NCI-H69 (cell line): ENCODE measurements around the gene SLC1A5.
"Not testable (repeated sequence)": the region's sequence is repeated elsewhere in the genome, so short reads cannot be mapped to it uniquely, and the experiment has no call there.

ENCODE experiments used
- DNase-seq: peaks from one replicate; lab custom pipeline; 2025; lab: John Stamatoyannopoulos, UW

SLC1A5 gene

DNA sequence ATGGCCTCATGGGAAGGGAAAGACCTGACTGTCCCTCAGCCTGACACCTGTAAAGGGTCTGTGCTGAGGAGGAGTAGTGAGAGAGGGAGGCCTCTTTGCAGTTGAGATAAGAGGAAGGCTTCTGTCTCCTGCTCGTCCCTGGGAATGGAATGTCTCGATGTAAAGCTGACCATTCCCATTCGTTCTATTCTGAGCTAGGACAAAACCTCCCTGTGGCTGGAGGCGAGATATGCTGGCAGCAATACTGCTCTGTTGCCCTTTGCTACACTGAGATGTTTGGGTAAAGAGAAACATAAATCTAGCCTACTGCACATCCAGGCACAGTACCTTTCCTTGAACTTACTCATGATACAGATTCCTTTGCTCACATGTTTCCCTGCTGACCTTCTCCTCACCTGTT, 19.6 kb downstream of the SLC1A5 start:
- DNase-seq: not testable (repeated sequence)

DNA sequence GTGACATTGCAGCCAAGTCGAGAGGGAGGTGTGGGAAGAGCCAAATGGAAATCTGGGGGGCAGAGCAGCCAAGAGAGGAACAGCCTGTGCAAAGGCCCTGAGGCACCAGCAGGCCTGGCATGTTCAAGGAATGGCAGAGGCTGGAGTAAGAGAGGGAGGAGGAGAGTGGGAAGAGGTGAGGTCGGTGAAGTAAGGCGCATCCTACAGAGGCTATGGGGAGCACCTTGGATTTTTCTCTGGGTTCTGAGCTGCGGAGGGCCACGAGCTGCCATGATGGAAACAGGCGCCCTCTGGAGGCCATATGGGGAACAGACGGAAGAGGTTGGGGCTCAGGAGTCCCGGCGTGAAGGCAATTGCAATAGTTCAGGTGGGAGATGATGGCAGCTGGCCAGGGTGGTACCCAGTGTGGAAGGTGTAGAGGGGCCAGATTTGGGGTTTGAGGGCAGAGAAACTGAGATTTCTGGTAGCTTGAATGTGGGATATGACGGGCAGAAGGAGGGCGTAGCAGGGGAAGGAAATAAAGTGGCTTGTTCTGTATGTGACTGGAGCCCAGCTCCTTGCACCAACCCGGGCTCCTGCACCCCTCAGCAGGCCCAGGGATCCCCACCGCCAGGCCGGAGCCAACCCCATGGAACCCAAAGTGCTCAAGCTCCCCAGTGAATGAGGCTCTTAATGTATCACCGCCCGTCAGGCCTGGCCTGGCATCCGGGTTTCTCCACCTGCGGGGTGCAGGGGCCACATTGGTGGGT, 21.7 kb downstream of the SLC1A5 start:
- DNase-seq: peak; percentile 72

DNA sequence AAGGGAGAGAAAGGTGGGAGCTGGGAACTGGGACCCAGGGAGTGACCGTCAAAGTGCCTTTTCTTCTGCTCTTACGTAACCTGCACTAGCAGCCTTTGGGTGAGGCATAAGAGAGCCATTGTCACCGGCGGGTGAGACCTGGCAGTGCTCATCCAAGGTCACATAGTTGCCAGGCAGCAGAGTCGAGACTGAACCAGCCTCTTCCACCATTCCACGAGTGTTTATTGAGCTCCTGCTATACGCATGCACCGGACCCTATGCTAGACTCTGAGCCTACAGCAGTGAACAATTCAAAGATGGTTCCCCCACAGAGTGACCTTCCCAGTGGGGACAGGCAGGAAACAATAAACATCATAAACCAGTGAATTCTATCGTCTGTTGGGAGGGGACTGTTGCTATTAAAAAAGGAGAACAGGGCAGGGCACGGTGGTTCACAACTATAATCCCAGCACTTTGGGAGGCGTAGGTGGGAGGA, 23.5 kb downstream of the SLC1A5 start:
- DNase-seq: no peak

DNA sequence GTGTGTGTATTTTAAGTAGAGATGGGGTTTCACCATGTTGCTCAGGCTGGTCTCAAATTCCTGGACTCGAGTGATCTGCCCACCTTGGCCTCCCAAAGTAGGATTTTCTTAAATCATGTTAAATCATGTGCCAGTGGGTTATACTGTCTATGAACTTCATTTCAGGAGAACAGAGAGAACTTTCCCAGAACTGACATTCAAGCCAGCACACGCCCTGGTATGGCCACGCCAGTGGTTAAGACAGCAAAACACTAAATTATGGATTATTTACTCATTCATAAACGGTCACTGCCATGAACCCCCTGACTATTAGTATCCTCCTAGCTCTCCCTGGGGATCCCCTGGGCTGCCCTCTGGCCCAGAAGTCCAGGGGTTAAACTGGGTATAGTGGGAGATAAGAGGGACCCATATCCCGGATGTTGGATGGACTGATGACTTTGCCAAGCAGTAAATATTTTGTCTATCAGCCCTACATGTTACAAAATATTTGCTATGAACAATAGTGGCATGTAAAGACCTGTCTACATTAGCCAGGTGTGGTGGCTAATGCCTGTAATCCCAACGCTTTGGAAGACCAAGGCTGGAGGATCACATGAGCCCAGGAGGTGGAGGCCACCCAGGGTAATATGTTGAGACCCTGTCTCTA, 26.0 kb downstream of the SLC1A5 start:
- no peak for DNase-seq

DNA sequence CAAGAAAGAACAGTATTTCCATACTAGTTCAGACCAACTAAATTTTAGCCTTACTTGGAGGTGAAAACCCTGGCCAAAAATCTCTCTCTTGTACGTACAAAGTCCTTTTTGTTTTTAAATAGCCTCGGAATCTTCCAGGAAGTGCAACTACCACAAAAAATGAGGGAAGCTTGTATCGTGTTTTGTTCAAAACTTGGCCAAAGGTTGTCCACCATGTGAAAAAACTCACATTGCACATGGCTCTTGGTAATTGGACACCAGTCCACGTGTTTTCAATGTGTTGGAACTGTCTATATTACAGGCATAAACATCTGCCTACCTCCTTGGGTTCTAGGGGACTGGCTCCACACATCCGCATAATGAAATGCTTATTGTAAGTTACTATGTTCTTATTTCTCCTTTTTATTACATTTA, 27.0 kb downstream of the SLC1A5 start:
- no peak for DNase-seq

DNA sequence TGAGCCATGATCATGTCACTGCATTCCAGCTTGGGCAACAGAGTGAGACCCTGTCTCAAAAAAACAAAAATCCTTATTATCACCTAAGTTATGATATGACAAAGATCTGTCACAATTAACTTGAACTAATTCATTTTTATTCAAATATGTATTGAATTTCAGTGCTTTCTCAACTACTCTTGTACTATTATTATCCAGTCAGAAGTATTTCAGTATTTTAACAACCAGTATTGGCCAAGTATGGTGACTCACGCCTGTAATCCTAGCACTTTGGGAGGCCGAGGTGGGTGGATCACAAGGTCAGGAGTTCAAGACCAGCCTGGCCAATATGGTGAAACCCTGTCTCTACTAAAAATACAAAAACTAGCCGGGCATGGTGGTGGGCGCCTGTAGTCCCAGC, 27.5 kb downstream of the SLC1A5 start:
- not testable (repeated sequence) for DNase-seq

DNA sequence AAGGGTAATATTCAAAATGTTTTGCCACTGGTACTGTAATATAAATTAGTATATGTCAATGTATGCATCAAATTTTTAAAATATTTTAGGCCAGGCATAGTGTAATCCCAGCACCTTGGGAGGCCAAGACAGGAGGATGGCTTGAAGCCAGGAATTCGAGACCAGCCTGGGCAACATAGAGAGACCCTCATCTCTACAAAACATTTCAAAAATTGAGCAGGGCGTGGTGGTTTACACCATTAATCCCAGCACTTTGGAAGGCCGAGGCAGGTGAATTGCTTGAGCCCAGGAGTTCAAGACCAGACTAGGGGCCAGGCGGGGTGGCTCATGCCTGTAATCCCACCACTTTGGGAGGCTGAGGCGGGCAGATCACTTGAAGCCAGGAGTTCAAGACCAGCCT, 28.0 kb downstream of the SLC1A5 start:
- no peak for DNase-seq

DNA sequence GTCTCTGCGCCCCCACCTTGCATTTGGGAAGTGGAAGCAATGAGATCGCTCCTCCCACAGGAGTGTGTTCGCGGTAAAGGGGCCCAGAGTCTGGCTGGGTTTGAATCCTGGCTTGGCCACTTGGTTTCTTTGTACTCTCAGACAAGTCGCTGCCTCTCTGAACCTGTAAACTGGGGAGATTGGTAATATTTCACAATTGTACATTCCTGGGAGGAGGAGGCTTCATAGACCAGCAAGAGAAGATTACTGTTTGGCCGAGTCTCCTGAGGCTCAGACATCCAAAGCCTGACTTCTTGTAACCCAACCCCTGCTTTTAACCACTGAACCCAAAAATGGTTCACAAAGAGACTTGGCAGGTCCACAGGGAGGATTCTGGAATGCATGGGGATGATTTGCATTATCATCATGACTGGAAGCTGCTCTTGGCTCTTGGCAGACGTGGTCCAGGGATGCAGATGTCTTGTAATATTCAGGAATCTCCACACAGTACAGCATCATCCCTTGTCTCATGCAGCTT, 28.5 kb downstream of the SLC1A5 start:
- DNase-seq: peak; percentile 26

DNA sequence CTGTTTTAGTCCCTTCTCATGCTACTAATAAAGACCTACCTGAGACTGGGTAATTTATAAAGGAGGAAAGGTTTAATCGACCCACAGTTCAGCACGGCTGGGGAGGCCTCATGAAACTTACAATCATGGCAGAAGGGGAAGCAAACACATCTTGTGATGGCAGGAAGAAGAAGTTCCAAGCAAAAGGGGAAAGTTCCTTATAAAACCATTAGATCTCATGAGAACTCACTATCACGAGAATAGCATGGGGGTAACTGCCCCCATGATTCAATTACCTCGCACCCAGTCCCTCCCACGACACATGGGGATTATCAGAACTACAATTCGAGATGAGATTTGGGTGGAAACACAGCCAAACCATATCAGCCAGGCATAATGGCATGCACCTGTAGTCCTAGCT, 29.2 kb downstream of the SLC1A5 start:
- DNase-seq: no peak

DNA sequence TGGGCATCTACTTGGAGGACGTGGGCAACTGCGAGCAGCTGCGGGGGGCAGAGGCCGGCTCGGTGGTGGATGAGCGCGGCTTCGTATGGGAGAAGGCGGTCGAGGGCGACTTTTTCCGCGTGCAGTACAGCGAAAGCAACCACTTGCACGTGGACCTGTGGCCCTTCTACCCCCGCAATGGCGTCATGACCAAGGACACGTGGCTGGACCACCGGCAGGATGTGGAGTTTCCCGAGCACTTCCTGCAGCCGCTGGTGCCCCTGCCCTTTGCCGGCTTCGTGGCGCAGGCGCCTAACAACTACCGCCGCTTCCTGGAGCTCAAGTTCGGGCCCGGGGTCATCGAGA, 31.9 kb downstream of the SLC1A5 start:
- DNase-seq: no peak

DNA sequence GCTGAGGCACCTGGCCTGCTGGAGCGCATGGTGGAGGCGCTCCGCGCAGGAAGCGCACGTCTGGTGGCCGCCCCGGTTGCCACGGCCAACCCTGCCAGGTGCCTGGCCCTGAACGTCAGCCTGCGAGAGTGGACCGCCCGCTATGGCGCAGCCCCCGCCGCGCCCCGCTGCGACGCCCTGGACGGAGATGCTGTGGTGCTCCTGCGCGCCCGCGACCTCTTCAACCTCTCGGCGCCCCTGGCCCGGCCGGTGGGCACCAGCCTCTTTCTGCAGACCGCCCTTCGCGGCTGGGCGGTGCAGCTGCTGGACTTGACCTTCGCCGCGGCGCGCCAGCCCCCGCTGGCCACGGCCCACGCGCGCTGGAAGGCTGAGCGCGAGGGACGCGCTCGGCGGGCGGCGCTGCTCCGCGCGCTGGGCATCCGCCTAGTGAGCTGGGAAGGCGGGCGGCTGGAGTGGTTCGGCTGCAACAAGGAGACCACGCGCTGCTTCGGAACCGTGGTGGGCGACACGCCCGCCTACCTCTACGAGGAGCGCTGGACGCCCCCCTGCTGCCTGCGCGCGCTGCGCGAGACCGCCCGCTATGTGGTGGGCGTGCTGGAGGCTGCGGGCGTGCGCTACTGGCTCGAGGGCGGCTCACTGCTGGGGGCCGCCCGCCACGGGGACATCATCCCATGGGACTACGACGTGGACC, 32.4 kb downstream of the SLC1A5 start:
- DNase-seq: no peak

DNA sequence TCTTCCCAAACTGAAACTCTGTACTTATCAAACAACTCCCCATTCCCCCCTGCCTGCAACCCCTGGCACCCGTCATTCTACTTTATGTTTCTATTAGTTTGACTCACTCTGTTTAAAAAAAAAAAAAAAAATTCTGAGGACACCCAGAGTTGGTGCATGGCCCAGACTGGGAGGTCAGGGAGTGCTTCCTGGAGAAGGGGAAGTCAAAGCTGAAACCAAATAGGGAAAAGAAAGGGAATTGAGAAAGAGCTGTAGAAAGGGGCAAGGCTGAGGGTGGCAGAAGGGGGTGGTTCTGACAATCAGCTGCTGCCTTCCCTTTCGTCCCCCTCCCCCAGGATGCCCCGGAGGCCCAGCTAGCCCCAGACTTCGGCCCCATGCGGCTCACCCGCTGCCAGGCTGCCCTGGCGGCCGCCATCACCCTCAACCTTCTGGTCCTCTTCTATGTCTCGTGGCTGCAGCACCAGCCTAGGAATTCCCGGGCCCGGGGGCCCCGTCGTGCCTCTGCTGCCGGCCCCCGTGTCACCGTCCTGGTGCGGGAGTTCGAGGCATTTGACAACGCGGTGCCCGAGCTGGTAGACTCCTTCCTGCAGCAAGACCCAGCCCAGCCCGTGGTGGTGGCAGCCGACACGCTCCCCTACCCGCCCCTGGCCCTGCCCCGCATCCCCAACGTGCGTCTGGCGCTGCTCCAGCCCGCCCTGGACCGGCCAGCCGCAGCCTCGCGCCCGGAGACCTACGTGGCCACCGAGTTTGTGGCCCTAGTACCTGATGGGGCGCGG, 33.1 kb downstream of the SLC1A5 start:
- no peak for DNase-seq

DNA sequence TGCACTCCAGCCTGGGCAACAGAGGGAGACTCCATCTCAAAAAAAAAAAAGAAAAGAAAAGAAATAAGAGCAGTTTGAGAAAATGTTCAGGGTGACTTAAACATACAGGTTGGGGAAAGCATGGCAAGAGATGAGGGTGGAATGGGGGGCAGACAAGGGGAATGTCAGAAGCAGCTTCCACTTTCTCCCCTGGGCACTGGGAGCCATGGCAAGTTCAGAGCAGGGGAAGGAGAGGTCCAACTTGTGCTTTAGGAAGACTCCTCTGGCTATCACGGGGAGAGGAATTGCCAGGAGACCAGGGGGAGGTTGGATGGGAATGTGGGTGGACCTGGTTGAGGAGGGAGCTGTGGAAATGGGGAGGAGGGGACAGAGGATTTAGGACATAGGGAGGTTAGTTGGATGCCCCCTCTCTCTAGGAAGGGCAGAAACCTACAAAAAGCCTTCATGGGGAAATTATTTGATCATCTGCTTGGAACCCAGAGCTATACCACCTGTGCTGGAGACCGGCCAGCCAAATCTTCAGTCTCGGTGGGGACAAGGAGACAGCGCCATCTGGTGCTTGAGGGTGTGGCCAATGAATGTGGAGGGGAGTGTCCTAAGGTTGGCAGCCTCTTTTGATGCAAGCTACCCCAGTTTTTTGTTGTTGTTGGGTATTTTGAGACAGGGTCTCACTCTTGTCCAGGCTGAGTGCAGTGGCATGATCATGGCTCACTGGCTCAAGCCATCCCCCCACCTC, 34.8 kb downstream of the SLC1A5 start:
- peak; percentile 91 for DNase-seq

DNA sequence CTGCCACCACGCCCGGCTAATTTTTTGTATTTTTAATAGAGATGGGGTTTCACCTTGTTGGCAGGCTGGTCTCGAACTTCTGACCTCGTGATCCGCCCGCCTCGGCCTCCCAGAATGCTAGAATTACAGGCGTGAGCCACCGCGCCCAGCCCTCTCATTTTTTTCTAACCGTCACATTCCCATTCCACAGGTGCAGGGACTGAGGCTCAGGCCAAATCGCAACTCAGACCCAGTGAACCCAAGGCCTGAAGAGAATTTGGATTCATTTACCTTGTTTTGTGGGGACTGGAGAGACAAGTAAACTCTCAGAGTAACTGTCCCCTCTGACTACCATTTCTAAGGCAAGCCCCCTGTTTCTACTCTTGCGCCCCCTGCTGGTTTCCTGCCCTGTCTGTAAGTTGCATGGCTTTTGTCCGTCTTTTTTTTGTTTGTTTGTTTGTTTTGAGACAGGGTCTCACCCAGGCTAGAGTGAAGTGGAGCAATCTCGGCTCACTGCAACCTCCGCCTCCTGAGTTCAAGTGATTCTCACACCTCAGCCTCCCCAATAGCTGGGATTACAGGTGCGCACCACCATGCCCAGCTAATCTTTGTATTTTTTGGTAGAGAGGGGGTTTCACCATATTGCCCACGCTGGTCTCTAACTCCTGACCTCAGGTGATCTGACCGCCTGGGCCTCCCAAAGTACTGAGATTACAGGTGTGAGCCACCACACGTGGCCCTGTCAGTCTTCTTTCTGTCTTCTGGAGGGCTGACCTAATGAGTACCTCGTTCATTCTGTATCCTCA, 39.9 kb downstream of the SLC1A5 start:
- DNase-seq: peak; percentile 62

DNA sequence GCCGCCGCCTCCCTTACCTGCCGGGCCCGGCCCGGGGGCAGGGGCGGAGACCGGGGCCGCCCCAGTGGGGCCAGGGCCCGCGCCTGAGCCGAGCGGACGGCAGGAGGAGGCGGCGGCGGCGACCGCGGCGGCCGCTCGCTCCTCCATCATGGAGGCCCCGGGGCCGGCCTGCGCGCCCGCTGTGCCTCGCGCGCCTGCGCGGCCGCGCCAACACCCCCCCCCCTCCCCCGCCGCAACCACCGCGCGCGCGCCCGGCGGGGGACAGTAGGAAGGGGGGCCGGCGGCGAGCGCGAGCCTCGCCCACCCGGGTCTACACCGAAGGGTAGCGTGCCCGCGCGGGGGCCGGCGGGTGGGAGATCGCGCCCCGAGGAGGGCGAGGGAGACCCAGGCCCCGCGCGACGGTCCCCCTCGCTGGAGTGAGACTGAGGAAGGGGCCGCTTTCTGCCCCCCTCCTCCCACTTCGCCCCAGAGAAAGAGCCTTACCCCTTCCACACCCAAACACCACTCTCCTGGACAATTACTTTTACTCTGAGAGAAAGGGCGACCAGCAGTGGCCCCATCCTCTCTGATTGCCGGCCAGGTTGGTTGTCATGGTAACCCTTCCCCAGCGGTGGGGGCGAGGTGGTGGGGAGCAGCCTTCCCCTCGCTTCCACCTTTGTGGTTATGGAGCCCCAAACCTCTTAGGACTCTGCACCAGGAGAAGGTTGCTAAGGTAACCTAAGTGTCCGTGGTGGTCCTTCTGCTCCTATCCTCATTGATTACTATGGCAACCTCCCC, 41.9 kb downstream of the SLC1A5 start, which contains the start of gene STRN4:
TSS of gene STRN4 (minus strand) at position 170 of the 777 bp plus-strand sequence. CDS start at position 150, 20 bp downstream.
- peak; percentile 87 for DNase-seq

DNA sequence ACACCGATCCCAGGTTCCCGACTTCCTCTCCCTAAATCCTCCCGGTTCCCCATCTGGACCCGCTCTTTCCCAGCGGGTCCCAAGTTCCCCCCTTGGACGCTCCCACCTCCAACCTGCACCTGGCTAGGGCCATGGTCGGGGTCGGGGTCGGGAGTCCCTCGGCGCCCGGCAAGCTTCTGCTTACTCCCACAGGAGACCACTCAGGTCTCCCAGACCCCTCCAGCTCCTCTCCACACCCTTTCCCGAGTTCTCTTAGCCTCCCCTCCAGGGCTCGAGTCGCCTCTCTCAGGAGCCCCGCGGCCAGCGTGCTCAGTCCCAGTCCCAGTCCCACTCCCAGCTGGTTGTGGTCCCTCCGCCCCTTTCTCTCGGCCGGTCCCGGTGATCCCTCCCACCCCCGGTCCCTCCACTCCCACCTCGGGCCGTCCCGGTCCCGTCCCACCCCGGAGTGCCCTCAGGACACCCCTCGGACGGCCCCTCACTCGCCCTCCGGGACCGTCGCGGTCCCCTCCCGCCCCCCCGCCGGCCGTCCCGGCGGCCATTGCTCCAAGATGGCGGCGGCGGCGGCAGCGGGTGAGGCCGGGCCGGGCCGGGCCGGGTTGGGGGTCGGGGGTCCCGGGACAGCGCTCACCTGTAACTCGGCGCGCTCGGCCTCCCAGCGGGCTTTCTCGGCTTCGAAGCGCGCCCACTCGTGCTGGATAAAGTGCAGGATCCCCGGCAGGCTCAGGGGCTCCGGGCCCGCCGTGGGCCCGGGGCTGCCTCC, 42.7 kb downstream of the SLC1A5 start, which contains the start of gene FKRP:
TSS of gene FKRP (plus strand) at position 537 of the 760 bp plus-strand sequence. CDS start 9,394 bp downstream, outside the sequence.
- peak; percentile 58 for DNase-seq

DNA sequence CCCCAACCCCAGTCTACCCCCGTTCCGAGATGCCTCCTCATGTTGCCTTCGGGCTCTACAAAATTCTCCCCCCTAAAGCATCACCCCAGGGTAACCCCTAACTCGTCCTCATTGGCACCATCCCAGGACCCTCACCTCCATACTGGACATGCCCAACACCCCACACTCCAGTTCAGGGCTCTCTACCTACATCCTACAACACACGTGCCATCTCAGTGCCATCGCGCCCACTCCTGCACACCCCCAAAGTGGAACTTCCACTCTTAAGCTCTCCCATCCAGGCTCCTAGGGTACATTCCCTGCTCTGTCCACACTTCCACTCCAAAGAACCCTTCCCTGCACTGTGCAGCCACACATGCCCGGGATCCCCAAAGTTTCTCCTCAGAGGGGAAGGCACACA, 43.4 kb downstream of the SLC1A5 start:
- no peak for DNase-seq

DNA sequence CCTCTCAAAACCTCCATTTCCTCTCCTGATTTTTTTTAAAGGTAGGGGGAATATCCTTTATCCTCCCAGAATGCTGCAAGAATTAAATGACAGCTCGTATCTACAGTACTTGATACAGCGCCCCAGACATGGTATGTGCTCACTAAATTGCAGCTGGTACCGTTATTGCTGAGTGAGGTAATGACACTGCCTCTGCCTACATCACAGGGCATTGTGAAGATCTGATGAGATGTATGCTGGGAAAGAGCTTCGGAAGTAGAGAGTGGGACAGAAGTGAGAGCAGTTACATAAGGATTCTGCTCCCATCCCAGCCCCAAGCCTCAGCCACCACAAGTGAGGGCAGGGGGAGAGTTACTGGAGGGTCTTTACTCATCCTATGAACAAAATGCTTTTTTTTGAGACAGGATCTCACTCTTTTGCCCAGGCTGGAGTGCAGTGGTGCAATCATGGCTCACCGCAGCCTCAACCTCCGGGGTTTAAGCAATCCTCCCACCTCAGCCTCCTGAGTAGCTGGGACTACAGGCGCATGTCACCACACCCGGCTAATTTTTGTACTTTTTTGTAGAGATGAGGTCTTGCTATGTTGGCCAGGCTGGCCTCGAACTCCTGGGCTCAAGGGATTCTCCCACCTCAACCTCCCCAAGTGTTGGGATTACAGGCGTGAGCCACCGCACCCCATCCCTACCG, 44.2 kb downstream of the SLC1A5 start:
- DNase-seq: no peak
